Stimulated activated naive CD8-positive, alpha-beta T cell treated with anti-CD3 and anti-CD28 coated beads, Interleukin-15, Interleukin-2, amounts not matched to agents 100 U/mL and 50 U/mL, for 24 hours (primary cell): Measurements from ENCODE around the gene STK35.

Source experiments
- ATAC-seq: fragments of 150-1000 bp; cut with Tn5 transposase; one replicate; pipeline ENCODE4 v1.10.0; 2021
- DNase-seq: peaks from one replicate; pipeline ENCODE4 v3.0.0; 2021

Gene STK35

GRCh38 chr20:2101057-2101864 is at the start of gene STK35:
STK35 (plus strand) TSS chr20:2101827; CDS start chr20:2101882, 55 bp downstream.
- ATAC-seq: peak; percentile 72
- DNase-seq: peak; percentile 83

GRCh38 chr20:2051946-2052345 is 49.7 kb upstream of the STK35 start:
- no peak for ATAC-seq
- DNase-seq: no peak

- DNase-seq (no peak), ATAC-seq (no peak)
These were observed 48.9 kb upstream of the STK35 start for GRCh38 chr20:2052741-2053140.

- ATAC-seq (no peak), DNase-seq (no peak)
These were observed 48.0 kb upstream of the STK35 start for GRCh38 chr20:2053615-2054014.

GRCh38 chr20:2054911-2055310 is 46.7 kb upstream of the STK35 start:
- ATAC-seq (no peak), DNase-seq (no peak)

GRCh38 chr20:2059411-2059810 is 42.2 kb upstream of the STK35 start:
- no peak for ATAC-seq
- no peak for DNase-seq

GRCh38 chr20:2065099-2065498 is 36.5 kb upstream of the STK35 start:
- ATAC-seq: no peak
- no peak for DNase-seq

- no peak for ATAC-seq
- DNase-seq: no peak
These were observed 35.0 kb upstream of the STK35 start for GRCh38 chr20:2066461-2067122.

- DNase-seq (no peak), ATAC-seq (no peak)
These were observed 20.9 kb upstream of the STK35 start for GRCh38 chr20:2080532-2081224.

- no peak for ATAC-seq
- DNase-seq: no peak
These were observed 16.9 kb upstream of the STK35 start for GRCh38 chr20:2084703-2085102.

- DNase-seq (no peak), ATAC-seq (no peak)
These were observed 15.2 kb upstream of the STK35 start for GRCh38 chr20:2086177-2086979.

GRCh38 chr20:2086980-2087377 is 14.6 kb upstream of the STK35 start:
- DNase-seq (no peak), ATAC-seq (no peak)

GRCh38 chr20:2088891-2089290 is 12.7 kb upstream of the STK35 start:
- no peak for ATAC-seq

GRCh38 chr20:2089447-2089846 is 12.2 kb upstream of the STK35 start:
- no peak for ATAC-seq
- DNase-seq: no peak

More at GRCh38 chr20:2088891-2089290, 12.7 kb upstream of the STK35 start:
- DNase-seq: no peak

- ATAC-seq (no peak), DNase-seq (peak; percentile 33)
These were observed 8.4 kb upstream of the STK35 start for GRCh38 chr20:2093159-2093781.

GRCh38 chr20:2093883-2094282 is 7.7 kb upstream of the STK35 start:
- no peak for DNase-seq
- ATAC-seq: no peak

- DNase-seq (peak; percentile 88), ATAC-seq (peak; percentile 84)
These were observed 398 bp downstream of the STK35 start for GRCh38 chr20:2101865-2102584.

- DNase-seq: peak; percentile 84
- ATAC-seq: peak; percentile 64
These were observed 1.2 kb downstream of the STK35 start for GRCh38 chr20:2102585-2103460.

- no peak for ATAC-seq
- no peak for DNase-seq
These were observed 2.0 kb downstream of the STK35 start for GRCh38 chr20:2103461-2104153.
